CD4-positive, CD25-positive, alpha-beta regulatory T cell (primary cell): Measurements from ENCODE around the gene METTL8. TPM values are rescaled to one million over a fixed set of nuclear protein-coding genes. Genes with fewer than 3 reads are reported as not detected.
"Not testable (repeated sequence)": the region's sequence is repeated elsewhere in the genome, so short reads cannot be mapped to it uniquely, and the experiment has no call there.

Source experiments
- ATAC-seq, 2 donors: fragments of 150-1000 bp; cut with Tn5 transposase; one replicate each; pipeline ENCODE4 v1.10.0; 2021; ENCODE audit warnings: low read depth in 2 of 2, moderate number of reproducible peaks in 2 of 2, moderate library complexity in 1 of 2
- DNase-seq, 3 donors: peaks; one replicate each; pipeline versions ENCODE4 v3.0.0 to v3.0.0-alpha.2; 2012 to 2022; ENCODE audit warnings: mixed read lengths in 1 of 3
- H3K27ac ChIP-seq: one replicate; pipeline ENCODE4 v1.7.0; 2013; ENCODE audit warnings: mild to moderate bottlenecking, low read length; ENCODE audit not compliant: insufficient read depth, poor library complexity, severe bottlenecking
- H3K27me3 ChIP-seq: one replicate; pipeline ENCODE4 v1.7.0; 2013; ENCODE audit warnings: low read length; ENCODE audit not compliant: control insufficient read depth, insufficient read depth
- H3K36me3 ChIP-seq: one replicate; pipeline ENCODE4 v1.7.0; 2013; ENCODE audit warnings: mild to moderate bottlenecking, low read length, moderate library complexity; ENCODE audit not compliant: control insufficient read depth, insufficient read depth
- H3K4me1 ChIP-seq: 2 replicates; pipeline ENCODE4 v1.7.0; 2013; ENCODE audit warnings: mild to moderate bottlenecking, low read length; ENCODE audit not compliant: insufficient read depth, control insufficient read depth, poor library complexity, severe bottlenecking
- H3K4me3 ChIP-seq: one replicate; pipeline ENCODE4 v1.7.0; 2013; ENCODE audit warnings: low read depth, mild to moderate bottlenecking, low read length, moderate library complexity
- H3K9me3 ChIP-seq, 2 experiments: 1 replicate in 1 of 2; 2 replicates in 1 of 2; pipeline ENCODE4 v1.7.0; 2013; ENCODE audit warnings: low read length in 2 of 2, mild to moderate bottlenecking in 1 of 2, moderate library complexity in 1 of 2; ENCODE audit not compliant: control insufficient read depth in 2 of 2
- H3K27ac Mint-ChIP-seq, 3 donors: one replicate each; pipeline ENCODE4 v1.8.0; 2020 to 2022; ENCODE audit warnings: mild to moderate bottlenecking in 3 of 3, mixed read lengths in 3 of 3, moderate library complexity in 2 of 3
- H3K27me3 Mint-ChIP-seq: one replicate; pipeline ENCODE4 v1.8.0; 2022; ENCODE audit warnings: mild to moderate bottlenecking, mixed read lengths
- H3K36me3 Mint-ChIP-seq: one replicate; pipeline ENCODE4 v1.8.0; 2020; ENCODE audit warnings: mixed read lengths
- H3K4me1 Mint-ChIP-seq, 4 donors: one replicate each; pipeline ENCODE4 v1.8.0; 2020 to 2022; ENCODE audit warnings: mixed read lengths in 4 of 4, mild to moderate bottlenecking in 1 of 4
- H3K4me3 Mint-ChIP-seq, 4 donors: one replicate each; pipeline ENCODE4 v1.8.0; 2020 to 2022; ENCODE audit warnings: mild to moderate bottlenecking in 4 of 4, mixed read lengths in 4 of 4, moderate library complexity in 3 of 4
- H3K9me3 Mint-ChIP-seq, 7 donors: one replicate each; pipeline ENCODE4 v1.8.0; 2020 to 2022; ENCODE audit warnings: mixed read lengths in 7 of 7, mild to moderate bottlenecking in 3 of 7, moderate library complexity in 2 of 7
- polyA plus RNA-seq, 4 donors: library from polyadenylated mRNA; unstranded; fragments of 300-500 nt; fragmentation: Illumina TruSeq; gene quantifications; one replicate each; pipeline ENCODE4 v1.2.3, GENCODE V29; 2021
- total RNA-seq: library from RNA; stranded (reverse); gene quantifications from one replicate; pipeline ENCODE4 v1.2.3, GENCODE V29; 2022

METTL8 gene
- total and polyA plus RNA-seq, 5 donors from 2014 or later, result 12.6 to 27.3 (median 19.7) TPM

DNA sequence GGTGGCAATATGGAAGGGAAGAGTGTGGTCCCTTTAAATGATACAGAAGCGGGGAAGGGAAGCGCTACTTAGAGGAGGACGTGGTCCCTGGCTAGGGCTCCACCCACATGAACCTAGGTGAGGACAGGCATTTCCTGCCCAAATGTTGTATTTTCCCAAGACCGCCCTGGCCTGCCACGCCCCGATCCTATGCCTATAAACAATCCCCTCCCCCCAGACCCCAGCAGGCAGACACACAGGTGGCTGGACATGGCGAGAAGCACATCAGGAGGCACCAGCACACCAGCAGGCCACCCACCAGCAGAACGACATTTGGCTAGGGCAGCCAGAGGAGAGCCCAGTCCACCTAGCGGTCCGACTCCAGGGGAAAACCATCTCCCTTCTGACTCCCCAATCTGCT lies 47.2 kb downstream of the METTL8 start:
- Mint-ChIP-seq H3K27ac (peak overlapping the region in 1 of 3 donors; percentile 44), H3K9me3 (peaks cover 0 to 2% (median 0%) of the 10 kb centered on the region in 7 donors), H3K4me3 (no peak overlapping the region)

DNA sequence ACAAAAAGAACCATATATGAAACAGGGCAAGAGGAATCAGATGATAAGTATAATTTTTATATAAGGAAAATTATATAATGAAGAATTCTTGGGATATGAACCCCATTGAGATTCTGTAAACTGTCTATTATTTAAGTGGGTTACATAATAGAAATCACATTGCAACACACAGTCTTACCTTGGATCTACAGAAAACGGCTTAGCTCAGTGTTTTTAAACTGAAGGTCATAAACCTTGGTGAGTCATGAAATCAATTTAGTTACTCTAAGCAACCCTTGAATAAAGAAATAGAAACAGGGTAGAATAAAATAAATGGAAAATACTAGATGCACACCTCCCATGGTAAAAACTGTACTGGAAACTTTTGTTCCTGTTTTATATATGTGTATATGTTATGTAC lies 50.7 kb downstream of the METTL8 start:
- no peaks in the 10 kb centered on the region for H3K4me1 ChIP-seq
- Mint-ChIP-seq H3K27me3 (no peaks in the 10 kb centered on the region), H3K4me1 (peaks cover 8 to 19% (median 12%) of the 10 kb centered on the region in 4 donors), H3K4me3 (no peak overlapping the region), H3K27ac (no peak overlapping the region), H3K36me3 (peaks cover 22% of the 10 kb centered on the region), H3K9me3 (peaks cover 0 to 19% (median 4%) of the 10 kb centered on the region in 7 donors)
- H3K9me3 ChIP-seq, result peaks cover under 1 to 5% of the 10 kb centered on the region in 2 experiments
- no peak overlapping the region for H3K4me3 ChIP-seq
- DNase-seq (no peak), ATAC-seq (no peak)
- H3K27me3 ChIP-seq, result no peaks in the 10 kb centered on the region
- H3K27ac ChIP-seq, result no peak overlapping the region
- H3K36me3 ChIP-seq, result no peaks in the 10 kb centered on the region

More for the DNA sequence above, 47.2 kb downstream of the METTL8 start:
- Mint-ChIP-seq H3K4me1 (peaks cover 6 to 14% (median 8%) of the 10 kb centered on the region in 4 donors), H3K36me3 (peaks cover 17% of the 10 kb centered on the region), H3K27me3 (no peaks in the 10 kb centered on the region)
- H3K27me3 ChIP-seq, result no peaks in the 10 kb centered on the region
- no peaks in the 10 kb centered on the region for H3K4me1 ChIP-seq
- H3K27ac ChIP-seq, result no peak overlapping the region
- H3K36me3 ChIP-seq, result no peaks in the 10 kb centered on the region
- ATAC-seq (no peak), DNase-seq (no peak)
- no peak overlapping the region for H3K4me3 ChIP-seq
- H3K9me3 ChIP-seq, result no peaks in the 10 kb centered on the region

DNA sequence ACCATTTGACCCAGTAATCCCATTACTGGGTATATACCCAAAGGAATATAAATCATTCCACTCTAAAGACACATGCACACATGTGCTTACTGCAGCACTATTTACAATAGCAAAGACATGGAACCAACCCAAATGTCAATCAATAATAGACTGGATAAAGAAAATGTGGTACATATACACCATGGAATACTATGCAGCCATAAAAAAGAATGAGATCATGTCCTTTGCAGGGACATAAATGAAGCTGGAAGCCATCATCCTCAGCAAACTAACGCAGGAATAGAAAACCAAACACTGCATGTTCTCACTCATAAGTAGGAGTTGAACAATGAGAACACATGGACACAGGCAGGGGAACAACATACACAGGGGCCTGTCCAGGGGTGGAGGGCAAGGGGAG lies 51.6 kb downstream of the METTL8 start:
- DNase-seq, H3K27me3 ChIP-seq, H3K27ac Mint-ChIP-seq, H3K4me3 ChIP-seq, H3K4me1 ChIP-seq, H3K27ac ChIP-seq, ATAC-seq, H3K4me3 Mint-ChIP-seq, H3K27me3 Mint-ChIP-seq, H3K36me3 ChIP-seq, H3K9me3 ChIP-seq: not testable (repeated sequence)
- Mint-ChIP-seq H3K4me1 (peaks cover 8 to 19% (median 15%) of the 10 kb centered on the region in 4 donors), H3K9me3 (peaks cover 3 to 28% (median 10%) of the 10 kb centered on the region in 7 donors), H3K36me3 (peaks cover 29% of the 10 kb centered on the region)

DNA sequence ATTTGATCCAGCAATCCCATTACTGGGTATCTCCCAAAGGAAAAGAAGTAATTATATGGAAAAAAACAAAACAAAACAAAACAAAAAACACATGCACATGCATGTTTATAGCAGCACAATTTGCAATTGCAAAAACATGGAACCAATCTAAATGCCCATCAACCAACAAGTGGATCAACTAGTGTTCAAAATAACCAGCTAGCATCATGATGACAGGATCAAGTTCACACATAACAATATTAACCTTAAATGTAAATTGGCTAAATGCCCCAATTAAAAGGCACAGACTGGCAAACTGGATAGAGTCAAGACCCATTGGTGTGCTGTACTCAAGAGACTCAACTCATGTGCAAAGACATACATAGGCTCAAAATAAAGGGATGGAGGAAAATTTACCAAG lies 55.9 kb downstream of the METTL8 start:
- not testable (repeated sequence) for H3K4me3 Mint-ChIP-seq, H3K4me3 ChIP-seq, H3K36me3 ChIP-seq, H3K9me3 ChIP-seq, ATAC-seq, H3K27me3 Mint-ChIP-seq, DNase-seq, H3K27ac ChIP-seq, H3K27me3 ChIP-seq, H3K4me1 ChIP-seq
- H3K36me3 Mint-ChIP-seq, result peaks cover 39% of the 10 kb centered on the region
- H3K9me3 Mint-ChIP-seq, result peaks cover 3 to 39% (median 14%) of the 10 kb centered on the region in 7 donors
- peaks cover 2 to 23% (median 13%) of the 10 kb centered on the region in 4 donors for H3K4me1 Mint-ChIP-seq
- H3K27ac Mint-ChIP-seq, result peak overlapping the region in 1 of 3 donors; percentile 50

DNA sequence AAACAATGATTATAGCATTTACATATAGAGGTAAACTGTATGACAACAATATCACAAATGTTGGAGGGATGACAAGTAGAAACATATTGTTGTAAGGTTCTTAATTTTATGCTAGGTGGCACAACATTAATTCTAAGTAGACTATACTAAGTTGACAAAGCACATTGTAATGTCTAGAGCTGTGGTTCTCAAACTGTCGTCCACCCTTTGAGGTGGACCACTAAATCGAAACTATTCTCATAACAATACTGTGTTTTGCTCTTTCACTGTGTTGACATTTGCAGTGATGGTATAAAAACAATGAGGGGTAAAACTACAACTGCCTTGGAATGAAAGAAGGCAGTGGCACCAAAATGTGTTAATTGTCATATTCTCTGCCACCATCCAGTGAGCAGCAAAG lies 66.1 kb downstream of the METTL8 start:
- no peak overlapping the region for H3K4me3 ChIP-seq
- H3K27me3 ChIP-seq, result no peaks in the 10 kb centered on the region
- Mint-ChIP-seq H3K9me3 (peaks cover 0 to 23% (median 5%) of the 10 kb centered on the region in 7 donors), H3K4me3 (no peak overlapping the region), H3K27ac (no peak overlapping the region), H3K36me3 (peaks cover 18% of the 10 kb centered on the region), H3K4me1 (no peaks in the 10 kb centered on the region), H3K27me3 (no peaks in the 10 kb centered on the region)
- no peaks in the 10 kb centered on the region for H3K4me1 ChIP-seq
- DNase-seq (no peak), ATAC-seq (no peak)
- H3K27ac ChIP-seq, result no peak overlapping the region
- peaks cover 11 to 13% of the 10 kb centered on the region in 2 experiments for H3K9me3 ChIP-seq
- H3K36me3 ChIP-seq, result no peaks in the 10 kb centered on the region

DNA sequence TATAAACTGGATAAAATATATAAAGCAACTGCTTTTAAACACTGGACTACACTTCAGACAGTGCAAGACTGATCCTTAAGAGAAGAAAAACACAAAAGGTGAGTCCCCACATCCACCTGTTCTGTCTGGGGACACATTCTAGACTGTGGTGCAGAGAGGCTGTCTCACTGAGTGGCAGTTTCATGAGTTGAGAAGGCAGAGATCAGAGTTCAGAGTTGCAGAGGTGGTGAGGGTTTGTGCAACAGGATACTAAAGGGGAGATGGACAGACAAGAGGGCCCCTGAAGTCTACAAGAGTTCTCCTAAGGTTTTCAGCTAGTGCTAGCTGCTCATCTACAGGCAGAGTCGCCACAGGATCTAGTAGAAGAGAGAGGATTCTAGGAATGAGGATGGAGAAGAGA lies 68.0 kb downstream of the METTL8 start:
- ATAC-seq (no peak), DNase-seq (no peak)
- H3K4me1 Mint-ChIP-seq, result peaks cover 0 to 8% (median 3%) of the 10 kb centered on the region in 4 donors
- no peak overlapping the region for H3K27ac Mint-ChIP-seq
- H3K27me3 Mint-ChIP-seq, result no peaks in the 10 kb centered on the region
- Histone ChIP-seq H3K36me3 (no peaks in the 10 kb centered on the region), H3K9me3 (peaks cover 11 to 13% of the 10 kb centered on the region in 2 experiments), H3K4me1 (no peaks in the 10 kb centered on the region), H3K27ac (no peak overlapping the region), H3K27me3 (no peaks in the 10 kb centered on the region), H3K4me3 (no peak overlapping the region)
- H3K36me3 Mint-ChIP-seq, result peaks cover 18% of the 10 kb centered on the region
- H3K4me3 Mint-ChIP-seq, result no peak overlapping the region
- H3K9me3 Mint-ChIP-seq, result peaks cover 0 to 23% (median 5%) of the 10 kb centered on the region in 7 donors

DNA sequence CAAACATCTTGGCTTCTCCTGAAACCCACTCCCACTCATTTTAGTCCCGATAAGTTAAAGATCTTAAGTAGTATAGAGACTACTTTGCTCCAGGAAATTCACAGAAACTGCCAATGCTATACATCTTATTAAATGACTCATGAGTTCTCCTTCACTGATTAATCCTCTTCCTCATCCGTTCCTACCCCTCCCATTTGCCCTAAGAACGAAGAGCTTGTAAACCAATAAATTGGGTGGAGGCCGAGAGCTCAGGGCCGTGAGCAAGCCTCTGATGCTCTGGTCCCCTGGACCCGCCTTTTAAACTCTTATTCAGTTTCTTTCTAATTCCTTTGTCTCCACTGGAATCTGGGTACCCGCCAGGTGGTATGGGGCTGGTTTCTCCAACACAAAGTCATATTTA lies 68.6 kb downstream of the METTL8 start:
- H3K27ac ChIP-seq, result no peak overlapping the region
- ATAC-seq (no peak), DNase-seq (no peak)
- peaks cover 11 to 13% of the 10 kb centered on the region in 2 experiments for H3K9me3 ChIP-seq
- no peaks in the 10 kb centered on the region for H3K36me3 ChIP-seq
- Mint-ChIP-seq H3K36me3 (peaks cover 18% of the 10 kb centered on the region), H3K4me3 (no peak overlapping the region), H3K27ac (no peak overlapping the region), H3K27me3 (no peaks in the 10 kb centered on the region), H3K4me1 (peaks cover 0 to 8% (median 3%) of the 10 kb centered on the region in 4 donors), H3K9me3 (peaks cover 0 to 23% (median 5%) of the 10 kb centered on the region in 7 donors)
- H3K27me3 ChIP-seq, result no peaks in the 10 kb centered on the region
- no peaks in the 10 kb centered on the region for H3K4me1 ChIP-seq
- no peak overlapping the region for H3K4me3 ChIP-seq

DNA sequence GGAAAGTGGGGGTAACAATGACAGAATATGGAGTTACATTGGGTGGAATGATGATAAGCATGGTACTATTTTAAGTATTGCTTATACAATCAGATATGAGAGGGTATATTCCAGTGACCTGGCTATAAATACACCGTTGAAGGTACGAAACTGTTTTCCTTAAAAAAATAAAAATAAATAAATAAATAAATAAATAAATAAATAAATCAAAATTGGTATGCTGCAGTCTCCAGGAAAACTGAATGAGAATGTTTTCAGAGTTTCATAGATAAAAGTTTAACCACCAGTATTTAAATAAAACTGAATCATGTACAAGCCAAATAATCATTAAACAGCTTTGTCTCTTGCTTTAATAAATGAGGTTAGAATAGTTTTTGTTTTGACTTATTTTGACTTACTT lies 71.4 kb downstream of the METTL8 start:
- Histone ChIP-seq H3K4me1 (no peaks in the 10 kb centered on the region), H3K9me3 (peaks cover 11 to 13% of the 10 kb centered on the region in 2 experiments), H3K36me3 (no peaks in the 10 kb centered on the region), H3K27ac (no peak overlapping the region), H3K4me3 (no peak overlapping the region), H3K27me3 (no peaks in the 10 kb centered on the region)
- Mint-ChIP-seq H3K27ac (peak overlapping the region in 1 of 3 donors; percentile 1), H3K4me3 (no peak overlapping the region), H3K27me3 (no peaks in the 10 kb centered on the region), H3K9me3 (peaks cover 0 to 23% (median 4%) of the 10 kb centered on the region in 7 donors), H3K36me3 (peaks cover 27% of the 10 kb centered on the region), H3K4me1 (peaks cover 5 to 22% (median 7%) of the 10 kb centered on the region in 4 donors)
- ATAC-seq (no peak), DNase-seq (no peak)
